H1 (cell line): Measurements from ENCODE around the gene LMX1B. TPM values are rescaled to one million over a fixed set of nuclear protein-coding genes. Genes with fewer than 3 reads are reported as not detected.
A peak's percentile ranks its signal among the peaks of the same experiment; 100 is the strongest.

Source experiments
- CTCF ChIA-PET: fragments of 300-600 bp; sonication (Branson Sonifier 250); formaldehyde crosslinking; loops from one replicate; lab custom pipeline; 2021; ENCODE audit not compliant: partially characterized antibody; lab: Charles Lee
- POLR2A ChIA-PET: fragments of 300-600 bp; sonication (Branson Sonifier 250); formaldehyde crosslinking; loops from one replicate; lab custom pipeline; 2021; ENCODE audit warnings: inconsistent platforms; ENCODE audit not compliant: partially characterized antibody; lab: Charles Lee
- DNase-seq, 2 experiments: peaks; one replicate each; pipeline versions ENCODE4 v3.0.0 to v3.0.0-alpha.2; 2010 to 2022; ENCODE audit warnings: low spot score in 2 of 2, low read depth in 1 of 2, mixed read lengths in 1 of 2
- FAIRE-seq: peaks from 2 replicates; lab custom pipeline; 2011; peaks lifted over from hg19 to GRCh38; lab: Jason Lieb, UNC
- H2AFZ ChIP-seq: 2 replicates; pipeline ENCODE4 v1.8.1; 2012; ENCODE audit warnings: low read length, inconsistent platforms
- H2AK5ac ChIP-seq: 2 replicates; pipeline ENCODE4 v1.6.1; 2013; ENCODE audit warnings: low read depth, low read length
- H2BK120ac ChIP-seq: replicated peaks from 2 replicates; pipeline ENCODE3; 2013; ENCODE audit warnings: low read depth, low read length, inconsistent platforms
- H2BK12ac ChIP-seq: 2 replicates; pipeline ENCODE4 v1.6.1; 2013; ENCODE audit warnings: low read depth, low read length
- H2BK15ac ChIP-seq: 2 replicates; pipeline ENCODE4 v1.6.1; 2013; ENCODE audit warnings: low read length
- H2BK20ac ChIP-seq: 2 replicates; pipeline ENCODE4 v1.6.1; 2013; ENCODE audit warnings: low read length
- H2BK5ac ChIP-seq: 2 replicates; pipeline ENCODE4 v1.6.1; 2013; ENCODE audit warnings: low read depth, low read length
- H3K14ac ChIP-seq: 2 replicates; pipeline ENCODE4 v1.6.1; 2013; ENCODE audit warnings: inconsistent platforms; ENCODE audit not compliant: insufficient read length
- H3K18ac ChIP-seq: 2 replicates; pipeline ENCODE4 v1.6.1; 2013; ENCODE audit warnings: low read length; ENCODE audit errors: extremely low read depth
- H3K23ac ChIP-seq: 2 replicates; pipeline ENCODE4 v1.6.1; 2013; ENCODE audit warnings: inconsistent platforms; ENCODE audit not compliant: insufficient read length
- H3K23me2 ChIP-seq: 2 replicates; pipeline ENCODE4 v1.6.1; 2013; ENCODE audit warnings: low read depth, low read length
- H3K27ac ChIP-seq: 2 replicates; pipeline ENCODE4 v1.6.1; 2011; ENCODE audit warnings: low read depth, low read length, inconsistent platforms
- H3K27me3 ChIP-seq, 4 experiments: replicated peaks in 1 of 4; 1 replicate in 1 of 4; 2 replicates in 3 of 4; pipeline versions ENCODE4 v1.6.1 to v1.8.1; 2011 to 2013; ENCODE audit warnings: low read length in 3 of 4, mild to moderate bottlenecking in 3 of 4, inconsistent platforms in 2 of 4, mixed read lengths in 2 of 4, moderate library complexity in 1 of 4; ENCODE audit not compliant: control insufficient read depth in 3 of 4, insufficient read depth in 3 of 4; ENCODE audit errors: extremely low read depth in 1 of 4
- H3K36me3 ChIP-seq, 4 experiments: 2 replicates each; pipeline versions ENCODE4 v1.6.1 to v1.8.1; 2011 to 2013; ENCODE audit warnings: mild to moderate bottlenecking in 4 of 4, low read length in 3 of 4, moderate library complexity in 2 of 4, control low read depth in 1 of 4, inconsistent platforms in 1 of 4; ENCODE audit not compliant: insufficient read depth in 4 of 4, control insufficient read depth in 2 of 4
- H3K4ac ChIP-seq: replicated peaks from 2 replicates; pipeline ENCODE3; 2013; ENCODE audit warnings: low read length, low read depth, mixed read lengths, inconsistent platforms; ENCODE audit not compliant: insufficient read length
- H3K4me1 ChIP-seq, 4 experiments: replicated peaks in 1 of 4; 1 replicate in 1 of 4; 2 replicates in 3 of 4; pipeline versions ENCODE4 v1.6.1 to v1.8.1; 2011 to 2013; ENCODE audit warnings: low read length in 3 of 4, inconsistent platforms in 2 of 4, mixed read lengths in 1 of 4; ENCODE audit not compliant: insufficient read depth in 4 of 4, control insufficient read depth in 3 of 4
- H3K4me2 ChIP-seq, 2 experiments: 2 replicates each; pipeline versions ENCODE4 v1.6.1 to v1.8.1; 2011 to 2013; ENCODE audit warnings: low read depth in 2 of 2, low read length in 2 of 2, control low read depth in 1 of 2, inconsistent platforms in 1 of 2, mild to moderate bottlenecking in 1 of 2; ENCODE audit not compliant: insufficient read depth in 1 of 2
- H3K4me3 ChIP-seq, 4 experiments: fragments of 200-600, 300-600 bp in 1 of 4; sonication (generic), shearing (Covaris generic), sonication (Bioruptor Twin) in 1 of 4; 2 replicates each; pipeline versions ENCODE4 v1.5.1 to v1.8.1; 2011 to 2016; ENCODE audit warnings: low read length in 4 of 4, low read depth in 3 of 4, control low read depth in 2 of 4, inconsistent platforms in 2 of 4, mild to moderate bottlenecking in 2 of 4, mixed read lengths in 1 of 4, moderate library complexity in 1 of 4; ENCODE audit not compliant: insufficient read depth in 2 of 4; ENCODE audit errors: extremely low read depth in 1 of 4
- H3K56ac ChIP-seq: replicated peaks from 2 replicates; pipeline ENCODE3; 2013; ENCODE audit warnings: low read depth, mild to moderate bottlenecking, mixed read lengths, low read length, inconsistent platforms; ENCODE audit not compliant: insufficient read length
- H3K79me1 ChIP-seq: 2 replicates; pipeline ENCODE4 v1.6.1; 2013; ENCODE audit warnings: low read depth, low read length, control low read depth
- H3K79me2 ChIP-seq, 2 experiments: 2 replicates each; pipeline versions ENCODE4 v1.6.1 to v1.8.1; 2012 to 2013; ENCODE audit warnings: low read length in 2 of 2, mild to moderate bottlenecking in 2 of 2, inconsistent platforms in 1 of 2; ENCODE audit not compliant: insufficient read depth in 2 of 2, control insufficient read depth in 1 of 2
- H3K9ac ChIP-seq, 4 experiments: replicated peaks in 1 of 4; 1 replicate in 1 of 4; 2 replicates in 3 of 4; pipeline versions ENCODE4 v1.6.1 to v1.8.1; 2011 to 2013; ENCODE audit warnings: low read depth in 3 of 4, low read length in 3 of 4, control low read depth in 2 of 4, mild to moderate bottlenecking in 2 of 4, moderate library complexity in 2 of 4, inconsistent platforms in 1 of 4; ENCODE audit errors: extremely low read depth in 1 of 4
- H3K9me3 ChIP-seq, 2 experiments: 2 replicates each; pipeline versions ENCODE4 v1.6.1 to v1.8.1; 2012 to 2013; ENCODE audit warnings: mild to moderate bottlenecking in 2 of 2, moderate library complexity in 2 of 2, control low read depth in 1 of 2, inconsistent platforms in 1 of 2, low read depth in 1 of 2, low read length in 1 of 2, mixed read lengths in 1 of 2; ENCODE audit not compliant: insufficient read depth in 2 of 2
- H4K20me1 ChIP-seq, 2 experiments: replicated peaks in 1 of 2; 2 replicates each; pipeline versions ENCODE3 to v1.8.1; 2011 to 2013; ENCODE audit warnings: inconsistent platforms in 2 of 2, low read length in 2 of 2, mild to moderate bottlenecking in 1 of 2; ENCODE audit not compliant: insufficient read depth in 2 of 2, control insufficient read depth in 1 of 2
- H4K5ac ChIP-seq: 2 replicates; pipeline ENCODE4 v1.6.1; 2013; ENCODE audit warnings: low read length, low read depth, mixed read lengths, inconsistent platforms; ENCODE audit not compliant: insufficient read length
- H4K8ac ChIP-seq: 2 replicates; pipeline ENCODE4 v1.8.0; 2013; ENCODE audit warnings: mild to moderate bottlenecking, moderate library complexity, low read length, inconsistent platforms; ENCODE audit not compliant: insufficient read depth; ENCODE audit errors: extremely low read depth
- H4K91ac ChIP-seq: replicated peaks from 2 replicates; pipeline ENCODE3; 2013; ENCODE audit warnings: low read length, mixed read lengths, inconsistent platforms; ENCODE audit not compliant: insufficient read length
- BACH1 ChIP-seq: IDR thresholded peaks from 2 replicates; pipeline ENCODE4 v1.6.1; 2012; ENCODE audit warnings: low read length, improper control_type of control experiment
- CHD2 ChIP-seq: IDR thresholded peaks from 2 replicates; pipeline ENCODE4 v1.6.1; 2012; ENCODE audit warnings: low read length, improper control_type of control experiment
- GTF2F1 ChIP-seq: IDR thresholded peaks from 2 replicates; pipeline ENCODE4 v1.6.1; 2012; ENCODE audit warnings: low read depth, low read length, improper control_type of control experiment, borderline replicate concordance
- HDAC6 ChIP-seq: IDR thresholded peaks from one replicate; pipeline ENCODE4 v1.7.1; 2012; ENCODE audit warnings: low read depth, mild to moderate bottlenecking, inconsistent platforms, low read length, moderate library complexity
- KDM1A ChIP-seq: fragments of 200-600, 300-600 bp; sonication (generic); IDR thresholded peaks from 2 replicates; pipeline ENCODE4 v1.7.1; 2016; ENCODE audit warnings: mild to moderate bottlenecking, low read length, borderline replicate concordance
- KDM4A ChIP-seq: IDR thresholded peaks from one replicate; pipeline ENCODE4 v1.7.1; 2012; ENCODE audit warnings: low read depth, mild to moderate bottlenecking, moderate library complexity, low read length, inconsistent platforms; ENCODE audit not compliant: severe bottlenecking
- KDM5A ChIP-seq: fragments of 200-600 bp; IDR thresholded peaks from 2 replicates; pipeline ENCODE4 v1.7.1; 2012; ENCODE audit warnings: mild to moderate bottlenecking, low read length, inconsistent platforms, mixed read lengths
- NRF1 ChIP-seq: IDR thresholded peaks from 2 replicates; pipeline ENCODE4 v1.6.1; 2011; ENCODE audit warnings: mild to moderate bottlenecking, low read depth, low read length, improper control_type of control experiment
- POLR2A ChIP-seq, 2 experiments: IDR thresholded peaks; 1 replicate in 1 of 2; 2 replicates in 1 of 2; pipeline ENCODE4 v1.6.1; 2011; ENCODE audit warnings: low read depth in 2 of 2, low read length in 2 of 2, mild to moderate bottlenecking in 2 of 2; ENCODE audit errors: control extremely low read depth in 1 of 2
- POU5F1 ChIP-seq: IDR thresholded peaks from 2 replicates; pipeline ENCODE4 v1.6.1; 2011; ENCODE audit warnings: low read depth, mild to moderate bottlenecking, low read length, moderate library complexity
- RAD21 ChIP-seq, 2 experiments: IDR thresholded peaks in 1 of 2; conservative IDR thresholded peaks in 1 of 2; 2 replicates each; pipeline ENCODE4 v1.6.1; 2011; ENCODE audit warnings: low read depth in 2 of 2, low read length in 2 of 2, improper control_type of control experiment in 1 of 2, inconsistent platforms in 1 of 2, mild to moderate bottlenecking in 1 of 2, moderate library complexity in 1 of 2
- SUZ12 ChIP-seq: fragments of 200-600 bp; sonication (generic); IDR thresholded peaks from 2 replicates; pipeline ENCODE4 v1.6.1; 2012; ENCODE audit warnings: mild to moderate bottlenecking, inconsistent platforms, low read length, moderate library complexity, mixed read lengths
- ZNF274 ChIP-seq: IDR thresholded peaks from 2 replicates; pipeline ENCODE4 v1.7.0; 2012; ENCODE audit warnings: low read length, borderline replicate concordance; ENCODE audit errors: extremely low read depth
- WGBS, 2 experiments: shearing (Covaris generic) in 1 of 2; methylation state at CpG; one replicate each; pipeline versions ENCODE4 v1.1.6 to v1.1.7; 2013 to 2015; ENCODE audit warnings: low lambda C conversion rate in 2 of 2, mixed read lengths in 2 of 2, inconsistent platforms in 1 of 2, low coverage in 1 of 2, missing lambda C conversion rate in 1 of 2; ENCODE audit not compliant: insufficient replicate concordance in 2 of 2, insufficient coverage in 1 of 2, insufficient read length in 1 of 2; ENCODE audit errors: extremely low coverage in 1 of 2, missing lambda C conversion rate in 1 of 2; 5-methylcytosine and 5-hydroxymethylcytosine counted together
- polyA plus RNA-seq, 7 experiments: library from polyadenylated mRNA; depleted of rRNA in 3 of 7; stranded (reverse) in 5 of 7; unstranded in 2 of 7; fragments of >200 nt in 5 of 7; fragments of 200-250 nt in 2 of 7; gene quantifications; 1 replicate in 5 of 7; 2 replicates in 1 of 7; 4 replicates in 1 of 7; pipeline versions ENCODE4 v1.2.1 to v1.2.3, GENCODE V29; 2011 to 2013; ENCODE audit warnings: missing spikeins in 2 of 7, mixed read lengths in 2 of 7
- total RNA-seq: library from RNA; stranded (reverse); fragmentation: NEBNext Ultra II Directional; extraction: Animal tissue kit (Norgen Biotek cat#: 25700); gene quantifications from 2 replicates; pipeline ENCODE4 v1.2.1, GENCODE V29; 2021

The LMX1B gene
- total and polyA plus RNA-seq, 2 of the 8 experiments (the other 6 are each of a cell fraction or from before 2014, with no cell fraction given): 0.09 to 0.37 TPM

DNA sequence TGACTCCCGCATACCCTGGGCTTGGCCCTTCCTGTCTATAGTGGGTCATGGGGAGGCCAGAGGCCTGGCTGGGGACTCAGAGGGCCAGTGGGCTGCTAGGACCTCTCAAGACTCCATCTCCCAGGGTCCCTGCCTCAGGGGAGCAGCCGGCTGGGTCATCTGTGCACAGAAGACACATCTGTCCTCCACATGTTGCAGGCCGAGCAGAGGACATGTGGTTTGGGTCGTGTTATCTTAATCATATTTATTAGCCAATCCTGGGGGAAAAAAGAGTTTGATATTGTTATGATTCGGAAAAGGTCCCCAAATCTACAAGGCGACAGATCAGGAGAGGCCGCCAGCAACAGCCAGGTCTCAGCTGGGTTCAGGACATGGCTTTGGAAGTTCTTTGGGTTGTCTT lies 14.4 kb downstream of the LMX1B start:
- no peak overlapping the region for H2BK12ac ChIP-seq
- no peaks in the 10 kb centered on the region for H3K79me1 ChIP-seq
- no peak overlapping the region for H2BK20ac ChIP-seq
- H3K27me3 ChIP-seq: peaks cover 67 to 100% (median 92%) of the 10 kb centered on the region in 4 experiments
- H3K27ac ChIP-seq: no peak overlapping the region
- peaks cover 0 to 37% (median 22%) of the 10 kb centered on the region in 4 experiments; a peak in 6 of 7 replicates for H3K4me1 ChIP-seq
- no peak overlapping the region for H2AK5ac ChIP-seq
- no peak overlapping the region for H3K23ac ChIP-seq
- H4K8ac ChIP-seq: 0 out of 2 replicates have a peak overlapping the region, but pooled peaks have one; percentile 18
- H3K9me3 ChIP-seq: no peaks in the 10 kb centered on the region
- no peak overlapping the region for H2AFZ ChIP-seq
- ChIA-PET POLR2A (interaction anchor here (1.0 kb wide), 1 partner anchor 12 kb away, joined by 3 read pairs; no protein-coding TSS in a partner anchor), CTCF (interaction anchor here (1.1 to 20.9 kb wide), 9 partner anchors 11 to 75 kb away, joined by 3 to 323 read pairs (median 8); no protein-coding TSS in a partner anchor)
- H3K4me2 ChIP-seq: no peak overlapping the region
- H4K5ac ChIP-seq: no peak overlapping the region
- no peak overlapping the region for H2BK5ac ChIP-seq
- H4K20me1 ChIP-seq: peaks cover 6 to 9% of the 10 kb centered on the region in 2 experiments
- no peak overlapping the region for H3K14ac ChIP-seq
- no peak for FAIRE-seq
- WGBS, 2 experiments: 81% methylated on average over 7 of the region's 7 CpGs; no CpG with 5 or more reads in 1 of the 2 experiments
- H3K56ac ChIP-seq: no peak overlapping the region
- H3K23me2 ChIP-seq: peaks cover 6% of the 10 kb centered on the region; the same call in 1 of the 2 replicates
- H3K4ac ChIP-seq: no peak overlapping the region
- DNase-seq: no peak
- H2BK120ac ChIP-seq: no peak overlapping the region
- H3K4me3 ChIP-seq: no peak overlapping the region
- no peak overlapping the region; the same call in 1 of the 2 replicates for H2BK15ac ChIP-seq
- no peak overlapping the region for H3K18ac ChIP-seq
- H4K91ac ChIP-seq: no peak overlapping the region
- no peak overlapping the region for H3K9ac ChIP-seq
- H3K36me3 ChIP-seq: no peaks in the 10 kb centered on the region; a peak in 1 of 8 replicates
- H3K79me2 ChIP-seq: no peaks in the 10 kb centered on the region
- no peak for TF ChIP-seq KDM4A
- TF ChIP-seq NRF1: no peak
- no peak for TF ChIP-seq BACH1
- no peak for TF ChIP-seq HDAC6
- no peak for TF ChIP-seq KDM5A
- no peak for TF ChIP-seq KDM1A
- no peak for TF ChIP-seq SUZ12
- TF ChIP-seq POU5F1: no peak
- TF ChIP-seq CHD2: no peak
- TF ChIP-seq GTF2F1: no peak
- no peak for TF ChIP-seq RAD21 (IDR thresholded peaks at IDR 0.05 in 1 of 2, conservative IDR thresholded peaks at IDR 0.05 in 1 of 2; ENCODE audit: low read depth in 2 of 2, low read length in 2 of 2)
- no peak for TF ChIP-seq ZNF274
- no peak for TF ChIP-seq POLR2A (IDR thresholded peaks at IDR 0.05; ENCODE audit: control extremely low read depth in 1 of 2, low read depth in 2 of 2, low read length in 2 of 2)
